Measurements from ENCODE around the gene RNF44.
A peak's percentile ranks its signal among the peaks of the same experiment; 100 is the strongest.

RNF44 gene

GRCh38 chr5:176537554-176538229 is 490 bp upstream of the RNF44 start:
- DNase-seq, result peak; percentile 99
- in situ Hi-C loops (cut with MboI; ENCODE audit: low pct_unique_long_range_greater_than_20kb, low sequenced_read_pairs), result no loop called here

- DNase-seq, result peak; percentile 94
- in situ Hi-C loops (cut with MboI; ENCODE audit: low pct_unique_long_range_greater_than_20kb, low sequenced_read_pairs), result no loop called here
These were observed 885 bp downstream of the RNF44 start for GRCh38 chr5:176536132-176536901.

DNA sequence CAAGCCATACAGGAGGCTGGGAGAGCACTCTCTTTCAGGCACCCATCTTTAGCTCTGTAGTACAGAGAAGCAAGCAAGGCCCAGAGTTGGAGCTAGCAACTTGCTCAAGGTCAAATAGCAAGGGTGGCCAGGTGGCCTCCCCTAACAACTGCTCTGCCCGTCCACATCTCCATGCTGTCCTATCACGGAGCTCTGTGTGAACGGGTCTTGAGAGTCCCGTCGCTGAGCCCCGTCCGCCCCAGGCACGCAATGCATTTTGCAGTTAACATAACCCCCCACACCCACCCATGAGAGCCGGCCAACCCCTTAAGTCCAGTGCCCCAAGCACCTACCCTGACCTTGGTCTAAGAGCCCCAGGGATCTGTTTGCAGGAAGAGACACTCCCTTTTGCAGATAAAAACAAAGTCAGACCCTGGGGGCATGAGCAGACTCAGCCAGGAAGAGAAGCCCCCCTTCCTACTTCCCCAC is 1.5 kb downstream of the RNF44 start:
- in situ Hi-C loops (cut with MboI; ENCODE audit: low pct_unique_long_range_greater_than_20kb, low sequenced_read_pairs), result no loop called here
- no peak for DNase-seq

DNA sequence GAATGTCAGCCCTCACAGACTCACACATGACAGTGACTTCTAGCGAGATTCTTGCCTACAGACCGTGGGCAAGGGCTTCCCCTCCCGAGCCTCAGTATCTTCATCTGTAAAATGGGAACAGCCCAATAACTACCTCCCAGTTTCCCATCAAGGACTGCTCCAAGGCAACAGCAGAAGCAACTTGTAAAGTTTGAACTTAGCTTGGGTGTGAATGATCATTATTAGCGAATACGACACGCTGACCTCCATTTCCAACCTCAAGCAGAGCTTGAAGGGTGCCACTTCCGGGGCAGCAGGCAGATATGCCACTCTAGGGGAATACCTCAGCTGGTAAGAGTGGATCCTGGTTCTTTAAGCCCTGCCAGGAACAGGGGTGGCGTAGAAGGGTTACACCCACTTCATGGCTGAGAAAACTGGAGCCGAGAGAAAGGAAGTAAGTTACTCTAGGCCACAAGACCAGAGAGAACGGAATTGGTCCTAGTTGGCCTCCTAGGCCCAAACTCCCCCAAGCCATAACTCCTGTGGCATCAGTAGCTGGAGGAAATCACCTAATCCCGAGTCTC is 2.0 kb downstream of the RNF44 start:
- in situ Hi-C loops (cut with MboI; ENCODE audit: low pct_unique_long_range_greater_than_20kb, low sequenced_read_pairs), result no loop called here
- DNase-seq, result peak; percentile 72

- in situ Hi-C loops (cut with MboI; ENCODE audit: low pct_unique_long_range_greater_than_20kb, low sequenced_read_pairs), result no loop called here
- DNase-seq, result no peak
These were observed 2.6 kb downstream of the RNF44 start for GRCh38 chr5:176534640-176535039.

DNA sequence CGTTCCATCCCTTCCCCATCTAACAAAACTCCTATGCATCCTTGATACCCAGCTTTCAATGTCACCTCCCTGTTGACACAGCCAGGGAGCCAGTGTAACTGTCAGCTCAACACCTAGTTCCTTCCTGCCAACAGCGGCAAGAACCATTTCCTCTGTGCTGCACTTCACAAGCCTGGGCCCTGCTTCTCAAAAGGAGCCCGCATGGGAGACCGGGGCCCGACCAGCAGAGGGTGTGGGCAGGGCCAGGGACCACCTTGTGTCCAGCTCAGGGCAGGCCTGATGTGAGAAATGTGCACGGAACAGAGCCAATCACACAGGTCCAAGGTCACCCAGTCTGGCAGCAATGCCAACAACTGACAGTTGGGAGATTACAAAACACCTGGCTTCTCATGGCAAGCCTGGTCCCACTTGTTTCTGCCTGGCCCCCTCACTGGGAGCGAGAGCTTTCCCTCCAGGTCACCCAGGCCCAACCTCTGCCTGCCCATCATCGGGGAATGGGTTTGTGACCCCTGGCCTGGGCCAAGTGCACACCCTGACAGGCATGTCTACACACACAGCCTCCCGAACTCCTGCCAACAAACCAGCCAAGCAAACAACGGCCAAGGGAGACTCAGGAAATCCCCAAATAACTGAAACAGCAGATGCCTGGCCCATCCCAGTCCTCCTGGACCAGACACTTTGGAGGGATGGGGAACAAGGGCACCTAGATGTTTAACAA is 3.1 kb downstream of the RNF44 start:
- no peak for DNase-seq

DNA sequence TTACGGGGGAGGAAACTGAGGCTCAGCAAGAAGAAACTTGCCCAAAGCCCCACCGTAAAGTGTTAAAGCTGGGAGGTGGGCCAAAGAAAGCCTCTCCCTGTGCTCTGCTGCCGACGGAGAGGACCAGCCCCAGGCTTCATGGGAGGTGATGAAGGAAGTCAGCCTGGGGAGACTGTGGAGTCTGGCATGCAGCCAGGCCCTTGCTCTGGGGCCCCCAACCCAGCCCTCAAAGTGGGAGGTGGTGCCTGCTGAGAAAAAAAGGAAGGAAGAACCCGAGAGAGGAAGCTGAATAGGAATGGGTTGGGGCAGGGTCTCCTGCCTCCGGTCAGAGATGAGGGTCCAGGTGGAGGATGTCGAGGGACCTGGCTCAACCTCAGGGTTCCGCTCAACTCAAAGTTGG is 3.8 kb downstream of the RNF44 start:
- peak; percentile 98 for DNase-seq
- in situ Hi-C loops (cut with MboI; ENCODE audit: low pct_unique_long_range_greater_than_20kb, low sequenced_read_pairs), result no loop called here

More for the DNA sequence above, 3.1 kb downstream of the RNF44 start:
- in situ Hi-C loops (cut with MboI; ENCODE audit: low pct_unique_long_range_greater_than_20kb, low sequenced_read_pairs), result no loop called here

- no peak for DNase-seq
- in situ Hi-C loops (cut with MboI; ENCODE audit: low pct_unique_long_range_greater_than_20kb, low sequenced_read_pairs), result no loop called here
These were observed 4.4 kb downstream of the RNF44 start for GRCh38 chr5:176532795-176533194.

DNA sequence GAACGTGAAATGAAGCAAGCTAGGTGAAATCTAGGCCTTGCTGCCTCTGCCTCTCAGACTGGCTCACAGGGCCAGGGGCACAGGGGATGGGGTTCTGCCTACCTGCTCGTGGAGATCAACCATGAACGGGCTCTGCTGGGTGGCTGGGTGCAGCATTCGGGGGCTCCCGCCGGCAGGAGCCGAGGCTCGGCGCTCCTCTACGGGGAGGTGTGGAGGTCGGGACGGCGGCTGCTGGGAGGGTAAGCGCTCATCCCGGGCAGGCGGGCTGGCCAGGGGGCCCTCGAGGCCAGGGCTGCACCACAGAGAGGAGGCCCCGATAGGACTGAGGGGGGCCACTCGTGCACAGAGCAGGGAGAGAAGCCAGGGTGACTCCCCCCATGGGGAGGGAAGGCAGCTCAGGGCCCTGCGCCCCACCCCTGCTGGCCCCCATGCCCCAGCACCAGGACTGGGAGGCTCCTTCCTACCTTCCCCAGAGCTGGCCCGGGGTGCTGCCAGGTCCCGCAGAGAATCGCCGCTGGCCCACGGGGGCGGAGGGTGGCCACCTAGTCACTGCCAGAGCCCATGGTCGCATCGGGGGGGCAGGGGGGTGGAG is 5.2 kb downstream of the RNF44 start:
- in situ Hi-C loops (cut with MboI; ENCODE audit: low pct_unique_long_range_greater_than_20kb, low sequenced_read_pairs), result no loop called here
- no peak for DNase-seq

- in situ Hi-C loops (cut with MboI; ENCODE audit: low pct_unique_long_range_greater_than_20kb, low sequenced_read_pairs), result no loop called here
These were observed 6.0 kb downstream of the RNF44 start for GRCh38 chr5:176530983-176531901.

DNA sequence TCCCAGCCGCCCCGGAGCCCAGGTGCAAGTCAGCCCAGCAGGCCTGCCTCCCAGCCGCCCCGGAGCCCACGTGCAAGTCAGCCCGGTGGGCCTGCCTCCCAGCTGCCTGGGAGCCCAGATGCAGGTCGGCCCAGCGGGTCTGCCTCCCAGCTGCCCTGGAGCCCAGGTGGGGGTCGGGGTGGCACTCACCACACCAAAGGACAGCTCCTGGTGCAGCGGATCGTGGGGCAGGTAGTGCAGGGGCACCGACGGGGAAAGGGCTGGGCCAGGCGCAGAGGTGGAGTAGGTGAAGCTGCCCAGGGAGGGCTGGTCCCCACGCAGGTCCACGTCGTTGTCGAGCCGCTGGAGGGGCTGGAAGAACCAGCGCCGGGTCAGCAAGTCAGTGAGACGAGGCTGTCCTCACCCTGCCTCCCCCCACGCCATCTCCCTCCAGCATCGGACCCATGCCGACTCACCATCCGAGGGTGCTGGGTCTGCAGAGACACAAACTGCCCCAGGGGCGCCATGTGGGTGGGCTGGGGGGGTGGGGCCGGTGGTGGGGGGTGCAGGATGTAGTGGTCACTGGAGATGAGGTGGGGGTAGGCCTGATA is 6.7 kb downstream of the RNF44 start:
- in situ Hi-C loops (cut with MboI; ENCODE audit: low pct_unique_long_range_greater_than_20kb, low sequenced_read_pairs), result no loop called here
- no peak for DNase-seq

More at GRCh38 chr5:176530983-176531901, 6.0 kb downstream of the RNF44 start:
- DNase-seq, result peak; percentile 51

DNA sequence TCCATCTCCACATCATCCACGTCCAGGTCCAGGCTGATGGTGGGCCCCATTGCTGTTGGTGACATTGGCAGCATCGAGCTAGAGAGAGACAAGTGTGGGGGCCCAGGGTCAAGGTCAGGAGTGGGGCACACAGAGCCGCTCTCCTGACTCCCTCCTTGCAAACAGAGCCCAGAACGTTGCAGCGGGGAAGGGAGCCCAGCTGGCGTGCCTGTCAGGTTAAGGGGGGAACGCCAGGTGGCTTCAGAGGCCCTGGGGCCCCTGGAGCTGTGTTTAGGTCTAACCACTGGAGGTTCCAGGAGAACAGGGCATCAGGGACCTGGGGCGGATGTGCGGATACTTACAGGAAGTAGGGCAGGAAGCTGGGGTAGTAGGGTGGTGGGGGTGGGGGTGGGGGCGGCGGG is 7.5 kb downstream of the RNF44 start:
- in situ Hi-C loops (cut with MboI; ENCODE audit: low pct_unique_long_range_greater_than_20kb, low sequenced_read_pairs), result no loop called here

DNA sequence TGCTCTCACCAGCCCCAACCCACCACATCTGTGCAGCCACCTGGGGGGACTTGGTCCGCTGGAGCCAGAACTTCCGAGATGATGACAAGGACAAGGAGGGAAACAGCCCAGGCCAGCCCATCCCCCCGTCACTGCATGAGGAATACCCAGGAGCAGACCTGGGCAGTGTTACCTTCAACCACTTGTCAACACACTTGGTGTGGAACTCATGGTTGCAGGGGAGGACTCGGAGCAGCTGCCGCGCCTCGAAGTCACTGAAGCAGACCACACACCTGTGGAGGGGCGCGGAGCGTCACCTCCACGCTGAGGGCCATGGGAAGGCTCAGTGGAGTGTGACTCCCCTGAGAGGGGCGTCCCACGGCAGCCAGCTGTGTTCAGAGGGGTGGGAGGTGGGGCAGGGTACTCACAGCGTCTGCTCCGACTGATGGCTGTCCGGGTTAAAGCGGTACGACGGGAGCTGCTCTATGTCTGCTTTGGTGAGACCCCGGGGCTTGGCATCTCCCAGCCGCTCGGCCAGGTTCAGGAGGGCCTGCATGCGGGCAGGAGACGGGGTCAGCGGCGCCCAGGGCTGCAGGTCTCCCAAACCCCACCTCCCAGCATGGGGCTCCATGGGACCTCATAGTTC is 8.0 kb downstream of the RNF44 start:
- DNase-seq, result no peak
- in situ Hi-C loops (cut with MboI; ENCODE audit: low pct_unique_long_range_greater_than_20kb, low sequenced_read_pairs), result no loop called here

More for the DNA sequence above, 7.5 kb downstream of the RNF44 start:
- DNase-seq, result peak; percentile 56

- in situ Hi-C loops (cut with MboI; ENCODE audit: low pct_unique_long_range_greater_than_20kb, low sequenced_read_pairs), result no loop called here
These were observed 8.5 kb downstream of the RNF44 start for GRCh38 chr5:176528761-176529115.

DNA sequence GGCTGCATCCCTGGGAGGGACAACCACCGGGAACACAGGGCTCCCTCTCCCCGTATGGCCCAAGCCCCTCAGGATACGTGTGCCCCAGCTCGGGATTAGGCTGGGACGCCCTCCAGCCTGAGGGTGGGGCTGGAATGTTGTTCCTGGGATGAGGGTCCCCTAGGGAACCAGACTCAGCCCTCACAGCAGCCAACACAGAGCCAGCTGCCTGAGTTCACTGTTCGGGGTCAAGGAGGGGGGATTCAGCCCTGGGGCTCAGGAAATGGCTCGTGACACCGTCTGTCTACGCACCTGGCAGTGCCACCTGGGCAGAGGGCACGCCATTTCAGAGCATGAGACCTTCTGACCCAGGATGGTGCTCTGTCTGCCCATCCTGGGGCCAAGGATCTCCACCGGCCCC is 8.9 kb downstream of the RNF44 start:
- DNase-seq, result no peak
- in situ Hi-C loops (cut with MboI; ENCODE audit: low pct_unique_long_range_greater_than_20kb, low sequenced_read_pairs), result no loop called here

More at GRCh38 chr5:176528761-176529115, 8.5 kb downstream of the RNF44 start:
- no peak for DNase-seq

DNA sequence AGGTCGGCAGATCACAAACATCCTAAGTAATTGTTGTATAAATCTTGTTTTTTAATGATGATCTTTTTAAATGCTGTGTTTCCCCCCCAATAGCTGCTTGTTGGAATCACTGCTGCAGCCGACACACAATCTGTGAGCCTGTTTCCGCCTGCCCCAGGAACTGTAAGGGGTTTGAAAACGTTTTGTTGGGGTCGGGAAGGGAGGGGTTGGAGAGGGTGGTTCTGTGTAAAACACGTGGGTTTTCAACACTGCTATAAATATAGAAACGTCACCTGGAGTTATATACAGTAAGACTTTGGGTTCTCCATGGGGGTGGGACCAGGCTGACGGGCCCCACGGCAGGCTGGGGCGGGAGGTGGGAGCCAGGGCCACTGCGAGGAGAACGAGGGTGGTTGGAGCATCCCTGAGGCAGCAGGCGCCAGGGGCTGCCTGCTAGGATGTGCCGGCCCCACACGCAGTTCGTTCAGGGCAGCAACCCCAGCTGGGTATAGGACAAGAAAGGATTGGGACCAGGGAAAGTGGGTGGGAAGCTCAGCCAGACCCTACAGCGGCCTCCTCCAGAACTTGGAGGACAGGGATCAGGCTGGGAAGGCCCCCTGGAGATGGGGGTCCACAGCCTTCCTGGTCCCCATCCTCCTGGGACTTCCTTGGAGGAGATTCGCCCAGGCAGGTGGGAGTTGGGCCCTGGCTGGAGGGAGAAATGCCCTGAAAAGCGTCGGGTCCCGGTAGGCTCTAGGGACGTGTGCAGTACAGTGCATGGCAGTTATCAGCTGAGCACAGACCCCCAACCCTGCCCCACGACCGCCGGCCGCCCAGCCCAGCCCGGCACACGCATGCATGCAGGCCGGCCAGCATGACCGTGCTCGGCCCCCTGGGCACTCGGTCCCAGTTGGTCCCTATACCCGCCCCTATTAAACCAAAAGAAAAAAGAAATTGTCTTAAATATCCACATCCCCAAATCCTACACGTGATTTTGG is 9.7 kb downstream of the RNF44 start:
- no peak for DNase-seq
- in situ Hi-C loops (cut with MboI; ENCODE audit: low pct_unique_long_range_greater_than_20kb, low sequenced_read_pairs), result no loop called here
